ENCODE measurements around the gene FBXW8. TPM values are rescaled to one million over a fixed set of nuclear protein-coding genes. Genes with fewer than 3 reads are reported as not detected.

FBXW8 gene
- total RNA-seq, 1 experiment from 2014 or later, result 24.2 TPM

- H3K9me3 Mint-ChIP-seq (ENCODE audit: unreplicated experiment), result no peaks in the 10 kb centered on the region
- H3K4me3 Mint-ChIP-seq (ENCODE audit: unreplicated experiment), result no peak overlapping the region
- no peak for DNase-seq (ENCODE audit: unreplicated experiment)
- no peak for TF ChIP-seq CTCF (IDR thresholded peaks at IDR 0.05; ENCODE audit: unreplicated experiment)
- H3K27me3 Mint-ChIP-seq (ENCODE audit: insufficient read depth, unreplicated experiment), result no peaks in the 10 kb centered on the region
- no TSS peak for BruUV-seq (replicated peaks)
- CTCF ChIA-PET, result interaction anchor here (0.6 to 1.3 kb wide), 3 partner anchors 16 to 909 kb away, joined by 3 to 6 read pairs (median 6); no protein-coding TSS in a partner anchor
- POLR2A ChIA-PET, result no interaction called here
- H3K27ac Mint-ChIP-seq (ENCODE audit: low read depth, unreplicated experiment), result no peak overlapping the region
- intact Hi-C loops (cut with micrococcal nuclease), result no loop called here
- H3K4me1 Mint-ChIP-seq (ENCODE audit: insufficient read depth, unreplicated experiment), result no peaks in the 10 kb centered on the region
- peaks cover 38% of the 10 kb centered on the region for H3K36me3 Mint-ChIP-seq (ENCODE audit: insufficient read depth, unreplicated experiment)
These were observed 29.0 kb downstream of the FBXW8 start for GRCh38 chr12:116939734-116940133.

DNA sequence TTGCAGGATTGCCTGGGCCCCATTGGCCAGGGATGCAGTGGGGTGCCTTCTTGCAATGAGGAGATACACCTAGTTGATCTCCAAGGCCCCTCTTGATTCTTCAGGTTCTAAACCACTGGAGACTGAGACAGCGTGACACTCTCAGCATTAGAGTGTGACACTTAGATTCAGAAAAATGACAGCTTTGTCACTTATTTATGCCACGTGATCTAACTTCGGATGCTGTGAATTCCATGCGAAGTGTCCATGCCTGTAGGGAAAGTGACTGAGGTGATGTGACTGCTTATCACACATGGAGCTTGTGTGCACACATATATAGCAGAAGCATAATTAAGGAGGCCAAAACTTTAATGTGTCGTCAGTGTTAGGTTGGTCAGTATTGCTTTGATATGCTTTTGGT lies 30.4 kb downstream of the FBXW8 start:
- Mint-ChIP-seq H3K27me3 (ENCODE audit: insufficient read depth, unreplicated experiment) (no peaks in the 10 kb centered on the region), H3K4me3 (ENCODE audit: unreplicated experiment) (no peak overlapping the region), H3K27ac (ENCODE audit: low read depth, unreplicated experiment) (no peak overlapping the region), H3K4me1 (ENCODE audit: insufficient read depth, unreplicated experiment) (no peaks in the 10 kb centered on the region), H3K9me3 (ENCODE audit: unreplicated experiment) (no peaks in the 10 kb centered on the region), H3K36me3 (ENCODE audit: insufficient read depth, unreplicated experiment) (peaks cover 30% of the 10 kb centered on the region)
- POLR2A ChIA-PET, result no interaction called here
- intact Hi-C loops (cut with micrococcal nuclease), result no loop called here
- CTCF ChIA-PET, result no interaction called here
- DNase-seq (ENCODE audit: unreplicated experiment), result no peak
- no peak for TF ChIP-seq CTCF (IDR thresholded peaks at IDR 0.05; ENCODE audit: unreplicated experiment)
- no TSS peak for BruUV-seq (replicated peaks)

- ChIA-PET POLR2A (interaction anchor here (0.9 kb wide), 1 partner anchor 12 kb away, joined by 3 read pairs; no protein-coding TSS in a partner anchor), CTCF (interaction anchor here (1.0 kb wide), 1 partner anchor 17 kb away, joined by 3 read pairs; no protein-coding TSS in a partner anchor)
- TF ChIP-seq CTCF (IDR thresholded peaks at IDR 0.05; ENCODE audit: unreplicated experiment), result no peak
- no peaks in the 10 kb centered on the region for H3K4me1 Mint-ChIP-seq (ENCODE audit: insufficient read depth, unreplicated experiment)
- no peak overlapping the region for H3K27ac Mint-ChIP-seq (ENCODE audit: low read depth, unreplicated experiment)
- no peaks in the 10 kb centered on the region for H3K9me3 Mint-ChIP-seq (ENCODE audit: unreplicated experiment)
- intact Hi-C loops (cut with micrococcal nuclease), result no loop called here
- no peaks in the 10 kb centered on the region for H3K27me3 Mint-ChIP-seq (ENCODE audit: insufficient read depth, unreplicated experiment)
- H3K4me3 Mint-ChIP-seq (ENCODE audit: unreplicated experiment), result no peak overlapping the region
- peaks cover 40% of the 10 kb centered on the region for H3K36me3 Mint-ChIP-seq (ENCODE audit: insufficient read depth, unreplicated experiment)
- BruUV-seq (replicated peaks), result no TSS peak
- peak; percentile 2 for DNase-seq (ENCODE audit: unreplicated experiment)
These were observed 32.9 kb downstream of the FBXW8 start for GRCh38 chr12:116943419-116944372.

GRCh38 chr12:116945886-116946550 lies 35.3 kb downstream of the FBXW8 start:
- DNase-seq (ENCODE audit: unreplicated experiment), result no peak
- Mint-ChIP-seq H3K9me3 (ENCODE audit: unreplicated experiment) (no peaks in the 10 kb centered on the region), H3K36me3 (ENCODE audit: insufficient read depth, unreplicated experiment) (peaks cover 53% of the 10 kb centered on the region), H3K4me1 (ENCODE audit: insufficient read depth, unreplicated experiment) (no peaks in the 10 kb centered on the region), H3K4me3 (ENCODE audit: unreplicated experiment) (no peak overlapping the region), H3K27ac (ENCODE audit: low read depth, unreplicated experiment) (no peak overlapping the region), H3K27me3 (ENCODE audit: insufficient read depth, unreplicated experiment) (no peaks in the 10 kb centered on the region)
- ChIA-PET CTCF (interaction anchor here (1.0 kb wide), 1 partner anchor 10 kb away, joined by 3 read pairs; no protein-coding TSS in a partner anchor), POLR2A (no interaction called here)
- no TSS peak for BruUV-seq (replicated peaks)
- no peak for TF ChIP-seq CTCF (IDR thresholded peaks at IDR 0.05; ENCODE audit: unreplicated experiment)
- intact Hi-C loops (cut with micrococcal nuclease), result no loop called here

Measured in MCF 10A (cell line).